ENCODE results near the gene ZFAND3. TPM values are rescaled to one million over a fixed set of nuclear protein-coding genes. Genes with fewer than 3 reads are reported as not detected.

The ZFAND3 gene
- total and polyA plus RNA-seq, 4 donors, result 24.5 to 152 (median 81.6) TPM

DNA sequence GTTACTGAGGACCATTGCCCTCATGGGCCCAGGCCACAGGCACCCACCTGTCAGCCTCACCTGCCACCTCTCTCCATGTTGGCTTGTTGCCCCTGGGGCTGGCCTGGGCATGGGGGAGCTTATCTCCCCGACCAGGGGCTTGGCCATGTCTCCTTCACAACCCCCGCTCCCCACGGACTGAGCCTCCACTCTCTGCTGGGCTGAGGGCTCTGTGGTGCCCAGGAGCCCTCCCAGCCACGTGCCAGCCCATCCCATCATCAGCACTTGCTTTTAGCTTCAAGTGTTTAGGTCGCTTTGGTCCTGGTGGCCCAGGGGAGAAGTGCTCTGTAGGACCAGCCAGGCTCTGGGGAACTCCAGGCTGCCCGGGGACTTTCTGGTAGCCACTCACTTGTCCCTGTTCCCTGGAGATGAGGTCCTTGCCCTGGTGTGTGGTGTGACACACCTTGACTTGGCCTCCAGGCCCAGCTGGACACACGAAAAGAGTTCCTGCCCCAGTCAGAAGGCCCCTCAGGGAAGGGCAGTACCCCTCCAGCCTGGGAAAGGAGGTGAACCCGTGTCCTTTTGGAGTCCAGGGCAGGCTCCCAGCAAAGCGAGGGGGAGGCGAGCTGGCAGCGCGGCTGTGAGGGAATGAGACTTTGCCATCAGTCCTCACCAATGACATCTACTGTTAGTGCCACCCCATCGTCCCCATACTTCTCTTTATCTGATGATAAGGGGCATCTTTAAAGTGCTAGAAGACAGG, 352.6 kb downstream of the ZFAND3 start:
- H3K36me3 ChIP-seq (ENCODE audit: control insufficient read depth, insufficient read depth, low read length), result peaks cover 58% of the 10 kb centered on the region
- H3K27ac ChIP-seq (ENCODE audit: low read depth, low read length), result no peak overlapping the region
- H3K27me3 ChIP-seq (ENCODE audit: control insufficient read depth, insufficient read depth, low read length), result no peaks in the 10 kb centered on the region
- peaks cover 38% of the 10 kb centered on the region for H3K4me1 ChIP-seq (ENCODE audit: control insufficient read depth, insufficient read depth, low read length)
- no peak overlapping the region for H3K4me3 ChIP-seq (ENCODE audit: low read depth, low read length)
- no peaks in the 10 kb centered on the region for H3K9me3 ChIP-seq (ENCODE audit: control insufficient read depth, insufficient read depth, low read length)
- 94% methylated on average over 6 of the region's 13 CpGs for WGBS (ENCODE audit: insufficient coverage)
- no peak for DNase-seq (ENCODE audit: low read depth in 4 of 6, low spot score in 6 of 6)

DNA sequence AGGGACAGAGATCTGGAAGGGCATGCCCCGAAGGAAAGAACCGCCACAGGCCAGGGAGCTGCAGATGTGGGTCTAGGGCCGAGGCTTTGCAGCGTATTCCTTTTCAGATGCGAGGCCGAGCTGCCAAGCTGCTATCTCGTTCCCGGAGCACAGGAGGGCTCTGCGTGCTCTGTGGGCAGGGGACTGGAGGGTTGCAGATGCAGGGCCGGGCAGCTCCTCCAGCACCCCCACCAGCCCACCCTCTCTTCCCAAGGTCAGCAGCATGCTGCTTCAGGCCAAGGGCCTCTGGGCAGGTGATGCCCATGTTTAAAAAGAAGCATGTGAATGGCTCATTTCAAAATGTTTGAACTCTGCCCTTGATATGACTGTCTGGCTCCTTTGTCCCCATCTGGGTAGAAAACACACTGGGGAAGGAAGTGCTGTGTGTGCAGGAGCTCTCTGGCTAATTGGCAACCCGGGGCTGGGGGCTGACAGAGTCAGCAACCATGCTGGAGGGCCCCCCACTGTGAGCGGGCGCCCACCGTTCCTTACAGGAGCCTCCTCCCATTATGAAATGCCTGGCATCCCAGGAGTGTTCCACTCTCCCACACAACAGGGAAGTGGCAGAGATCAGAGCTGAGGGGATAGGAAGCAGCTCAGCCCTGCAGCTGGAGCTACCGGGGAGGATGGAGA, 353.3 kb downstream of the ZFAND3 start:
- Histone ChIP-seq H3K4me3 (ENCODE audit: low read depth, low read length) (no peak overlapping the region), H3K36me3 (ENCODE audit: control insufficient read depth, insufficient read depth, low read length) (peaks cover 54% of the 10 kb centered on the region), H3K4me1 (ENCODE audit: control insufficient read depth, insufficient read depth, low read length) (peaks cover 38% of the 10 kb centered on the region), H3K27me3 (ENCODE audit: control insufficient read depth, insufficient read depth, low read length) (no peaks in the 10 kb centered on the region), H3K9me3 (ENCODE audit: control insufficient read depth, insufficient read depth, low read length) (no peaks in the 10 kb centered on the region), H3K27ac (ENCODE audit: low read depth, low read length) (no peak overlapping the region)
- DNase-seq (ENCODE audit: low read depth in 4 of 6, low spot score in 6 of 6), result no peak
- WGBS (ENCODE audit: insufficient coverage), result 64% methylated on average over 3 of the region's 15 CpGs

DNA sequence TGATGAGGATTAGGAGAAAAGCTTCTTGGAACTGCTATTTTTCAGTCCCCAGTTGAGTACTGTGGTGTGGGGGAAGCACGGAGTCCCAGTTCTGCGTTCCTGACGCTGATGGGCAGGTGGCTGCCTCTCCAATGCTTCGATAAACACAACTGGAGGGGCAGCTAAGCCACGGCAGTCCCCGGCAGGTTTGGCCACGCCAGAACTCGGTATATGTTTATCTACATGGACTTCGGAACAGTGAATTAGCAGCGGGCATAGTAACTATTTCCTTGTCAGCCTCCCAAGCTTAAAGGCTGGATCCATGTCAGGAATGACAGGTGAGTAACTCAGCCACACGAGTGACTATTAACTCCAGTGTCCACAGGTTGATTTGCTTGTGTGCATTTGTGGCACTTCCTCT, 354.4 kb downstream of the ZFAND3 start:
- WGBS (ENCODE audit: insufficient coverage), result 94% methylated on average over 11 of the region's 11 CpGs
- H3K9me3 ChIP-seq (ENCODE audit: control insufficient read depth, insufficient read depth, low read length), result no peaks in the 10 kb centered on the region
- DNase-seq (ENCODE audit: low read depth in 4 of 6, low spot score in 6 of 6), result no peak
- H3K4me1 ChIP-seq (ENCODE audit: control insufficient read depth, insufficient read depth, low read length), result peaks cover 31% of the 10 kb centered on the region
- H3K36me3 ChIP-seq (ENCODE audit: control insufficient read depth, insufficient read depth, low read length), result peaks cover 49% of the 10 kb centered on the region
- no peak overlapping the region for H3K4me3 ChIP-seq (ENCODE audit: low read depth, low read length)
- no peaks in the 10 kb centered on the region for H3K27me3 ChIP-seq (ENCODE audit: control insufficient read depth, insufficient read depth, low read length)
- no peak overlapping the region for H3K27ac ChIP-seq (ENCODE audit: low read depth, low read length)

DNA sequence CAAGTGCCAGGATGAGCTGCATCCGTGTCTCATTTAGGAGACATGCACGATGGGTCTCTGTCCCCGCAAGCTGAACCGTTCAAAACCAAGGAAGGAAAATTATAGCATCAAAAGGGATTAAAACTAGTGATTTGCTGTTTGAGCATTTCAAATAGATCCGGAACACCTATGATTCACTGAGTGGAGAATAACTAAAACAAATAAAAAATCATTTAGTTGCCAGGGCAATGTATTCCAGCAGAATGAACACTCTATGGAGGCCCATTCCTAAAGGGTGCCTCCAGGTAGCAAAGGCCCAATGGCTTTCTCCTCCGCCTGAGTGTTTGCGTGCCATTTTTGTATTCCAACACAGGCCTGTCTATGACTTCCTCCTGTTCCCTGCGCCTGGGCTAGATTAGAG, 354.8 kb downstream of the ZFAND3 start:
- no peaks in the 10 kb centered on the region for H3K9me3 ChIP-seq (ENCODE audit: control insufficient read depth, insufficient read depth, low read length)
- 60% methylated on average over 1 of the region's 8 CpGs for WGBS (ENCODE audit: insufficient coverage)
- peaks cover 45% of the 10 kb centered on the region for H3K36me3 ChIP-seq (ENCODE audit: control insufficient read depth, insufficient read depth, low read length)
- H3K27me3 ChIP-seq (ENCODE audit: control insufficient read depth, insufficient read depth, low read length), result no peaks in the 10 kb centered on the region
- H3K4me3 ChIP-seq (ENCODE audit: low read depth, low read length), result no peak overlapping the region
- H3K4me1 ChIP-seq (ENCODE audit: control insufficient read depth, insufficient read depth, low read length), result peaks cover 29% of the 10 kb centered on the region
- no peak overlapping the region for H3K27ac ChIP-seq (ENCODE audit: low read depth, low read length)
- DNase-seq (ENCODE audit: low read depth in 4 of 6, low spot score in 6 of 6), result no peak

DNA sequence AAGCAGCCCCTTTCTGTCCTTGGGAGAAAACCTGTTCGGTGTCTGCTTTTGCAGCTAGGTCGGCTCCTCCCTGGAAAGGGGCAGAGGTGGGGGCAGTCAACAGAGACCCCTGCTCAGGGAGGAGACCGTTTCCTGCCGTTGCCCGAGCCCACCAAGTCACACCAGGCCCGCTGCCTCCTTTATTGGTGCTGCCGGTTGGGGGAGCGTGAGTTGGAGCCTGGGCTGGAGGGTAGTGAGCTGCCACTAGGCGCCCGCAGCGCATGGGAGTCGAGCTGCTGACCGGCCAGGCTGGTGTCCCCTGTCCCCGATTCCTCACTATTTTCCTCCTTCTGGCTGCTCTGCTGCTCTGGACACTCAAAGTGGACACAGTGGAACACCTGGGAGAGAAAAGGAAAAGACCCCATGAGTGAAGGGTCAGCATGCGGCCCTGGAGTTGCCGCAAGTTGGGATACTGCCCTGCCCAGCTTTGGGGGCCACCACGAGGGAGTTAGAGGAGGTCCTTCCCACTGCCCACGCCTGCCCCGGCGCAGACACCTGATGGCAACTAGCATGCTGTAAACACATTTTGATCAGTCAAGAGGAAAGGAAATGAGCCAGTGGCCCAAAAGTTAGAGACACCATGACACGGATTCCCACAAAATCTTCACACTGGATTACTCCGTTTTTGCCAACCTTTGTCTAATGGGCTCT, 355.4 kb downstream of the ZFAND3 start:
- Histone ChIP-seq H3K36me3 (ENCODE audit: control insufficient read depth, insufficient read depth, low read length) (peaks cover 41% of the 10 kb centered on the region), H3K27me3 (ENCODE audit: control insufficient read depth, insufficient read depth, low read length) (no peaks in the 10 kb centered on the region), H3K4me1 (ENCODE audit: control insufficient read depth, insufficient read depth, low read length) (peaks cover 32% of the 10 kb centered on the region), H3K9me3 (ENCODE audit: control insufficient read depth, insufficient read depth, low read length) (no peaks in the 10 kb centered on the region), H3K4me3 (ENCODE audit: low read depth, low read length) (no peak overlapping the region), H3K27ac (ENCODE audit: low read depth, low read length) (no peak overlapping the region)
- DNase-seq (ENCODE audit: low read depth in 4 of 6, low spot score in 6 of 6), result no peak
- WGBS (ENCODE audit: insufficient coverage), result 94% methylated on average over 17 of the region's 22 CpGs

DNA sequence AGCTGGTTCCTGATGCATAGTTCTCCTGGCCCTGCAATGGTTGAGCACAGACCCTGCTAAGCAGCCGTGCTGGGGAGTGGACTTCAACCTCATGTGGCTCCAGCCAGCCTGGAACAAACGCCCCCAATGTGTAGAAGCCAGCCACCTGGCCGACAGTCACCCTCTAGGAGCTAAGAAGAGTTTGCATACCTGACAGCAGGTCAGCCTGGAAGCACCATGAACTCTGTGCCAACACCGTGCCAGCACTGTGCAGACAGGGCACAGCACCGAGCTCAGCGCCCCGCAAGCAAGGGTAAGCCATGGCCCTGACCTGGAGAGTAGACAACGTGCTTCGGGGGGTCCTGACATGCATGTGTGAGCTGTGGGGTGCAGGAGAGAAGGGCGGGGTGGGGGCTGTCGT, 356.3 kb downstream of the ZFAND3 start:
- 95% methylated on average over 9 of the region's 11 CpGs for WGBS (ENCODE audit: insufficient coverage)

GRCh38 chr6:38176797-38177751, 357.5 kb downstream of the ZFAND3 start:
- no peaks in the 10 kb centered on the region for H3K27me3 ChIP-seq (ENCODE audit: control insufficient read depth, insufficient read depth, low read length)
- H3K4me1 ChIP-seq (ENCODE audit: control insufficient read depth, insufficient read depth, low read length), result peaks cover 28% of the 10 kb centered on the region
- no peaks in the 10 kb centered on the region for H3K9me3 ChIP-seq (ENCODE audit: control insufficient read depth, insufficient read depth, low read length)
- peaks cover 33% of the 10 kb centered on the region for H3K36me3 ChIP-seq (ENCODE audit: control insufficient read depth, insufficient read depth, low read length)
- peak in 1 of 6 donors; percentile 66 for DNase-seq (ENCODE audit: low read depth in 4 of 6, low spot score in 6 of 6)
- peak overlapping the region; percentile 37 for H3K27ac ChIP-seq (ENCODE audit: low read depth, low read length)
- no peak overlapping the region for H3K4me3 ChIP-seq (ENCODE audit: low read depth, low read length)
- 44% methylated on average over 27 of the region's 32 CpGs for WGBS (ENCODE audit: insufficient coverage)

More for the DNA sequence above, 356.3 kb downstream of the ZFAND3 start:
- Histone ChIP-seq H3K9me3 (ENCODE audit: control insufficient read depth, insufficient read depth, low read length) (no peaks in the 10 kb centered on the region), H3K36me3 (ENCODE audit: control insufficient read depth, insufficient read depth, low read length) (peaks cover 37% of the 10 kb centered on the region), H3K27ac (ENCODE audit: low read depth, low read length) (no peak overlapping the region), H3K4me3 (ENCODE audit: low read depth, low read length) (no peak overlapping the region), H3K4me1 (ENCODE audit: control insufficient read depth, insufficient read depth, low read length) (peaks cover 31% of the 10 kb centered on the region), H3K27me3 (ENCODE audit: control insufficient read depth, insufficient read depth, low read length) (no peaks in the 10 kb centered on the region)
- DNase-seq (ENCODE audit: low read depth in 4 of 6, low spot score in 6 of 6), result no peak

DNA sequence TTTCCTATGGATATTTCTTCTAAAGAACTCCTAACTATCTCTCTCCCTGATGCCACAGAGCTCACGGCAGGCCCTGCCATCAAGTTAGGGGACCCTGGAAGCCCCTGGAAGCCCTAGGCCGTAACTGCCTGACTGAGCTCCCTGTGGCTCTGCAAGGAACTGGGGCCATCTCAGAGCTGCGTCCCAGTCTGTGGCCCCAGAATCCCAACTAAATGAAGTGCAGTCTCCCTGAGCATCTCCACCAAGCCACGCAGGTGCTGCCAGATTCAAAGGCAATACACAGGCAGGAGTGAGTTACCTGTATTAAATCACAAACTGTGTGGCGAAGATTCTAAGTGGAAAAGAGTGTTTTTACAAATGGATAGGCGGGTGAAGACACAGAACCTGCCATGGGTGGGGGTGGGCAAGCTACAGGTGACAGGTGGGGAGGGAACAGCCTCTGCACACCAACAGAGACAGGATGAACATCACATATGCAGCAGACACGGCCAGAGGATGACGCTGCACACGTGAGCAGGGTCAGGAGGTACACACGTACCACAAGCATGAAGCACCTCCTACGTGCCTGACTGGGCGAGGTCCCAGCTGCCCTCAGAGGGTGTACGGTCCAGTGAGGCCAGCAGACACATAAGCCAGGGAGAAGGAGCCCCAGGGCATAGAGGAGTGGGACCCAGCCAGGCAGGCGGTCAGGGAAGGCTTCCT, 358.5 kb downstream of the ZFAND3 start:
- no peaks in the 10 kb centered on the region for H3K9me3 ChIP-seq (ENCODE audit: control insufficient read depth, insufficient read depth, low read length)
- no peaks in the 10 kb centered on the region for H3K27me3 ChIP-seq (ENCODE audit: control insufficient read depth, insufficient read depth, low read length)
- H3K27ac ChIP-seq (ENCODE audit: low read depth, low read length), result no peak overlapping the region
- 98% methylated on average over 12 of the region's 14 CpGs for WGBS (ENCODE audit: insufficient coverage)
- H3K36me3 ChIP-seq (ENCODE audit: control insufficient read depth, insufficient read depth, low read length), result peaks cover 25% of the 10 kb centered on the region
- DNase-seq (ENCODE audit: low read depth in 4 of 6, low spot score in 6 of 6), result no peak
- no peak overlapping the region for H3K4me3 ChIP-seq (ENCODE audit: low read depth, low read length)
- peaks cover 28% of the 10 kb centered on the region for H3K4me1 ChIP-seq (ENCODE audit: control insufficient read depth, insufficient read depth, low read length)

- Histone ChIP-seq H3K4me1 (ENCODE audit: control insufficient read depth, insufficient read depth, low read length) (peaks cover 33% of the 10 kb centered on the region), H3K27ac (ENCODE audit: low read depth, low read length) (no peak overlapping the region), H3K36me3 (ENCODE audit: control insufficient read depth, insufficient read depth, low read length) (peaks cover 20% of the 10 kb centered on the region), H3K27me3 (ENCODE audit: control insufficient read depth, insufficient read depth, low read length) (no peaks in the 10 kb centered on the region), H3K4me3 (ENCODE audit: low read depth, low read length) (no peak overlapping the region), H3K9me3 (ENCODE audit: control insufficient read depth, insufficient read depth, low read length) (no peaks in the 10 kb centered on the region)
- WGBS (ENCODE audit: insufficient coverage), result no CpG with 5 or more reads among the region's 2 CpGs
- no peak for DNase-seq (ENCODE audit: low read depth in 4 of 6, low spot score in 6 of 6)
These were observed 359.0 kb downstream of the ZFAND3 start for GRCh38 chr6:38178584-38178886.

Data from spinal cord (tissue), 10 donors.